Mucosa of descending colon (tissue), 3 donors: ENCODE data around the gene MASP1. TPM values are rescaled to one million over a fixed set of nuclear protein-coding genes. Genes with fewer than 3 reads are reported as not detected.

Source experiments
- ATAC-seq: fragments of 200-7000 bp; cut with Tn5 transposase; one replicate; pipeline ENCODE4 v1.9.1; 2020; ENCODE audit warnings: mild to moderate bottlenecking, moderate library complexity
- DNase-seq, 3 donors: peaks; one replicate each; pipeline ENCODE4 v3.0.0-alpha.2; 2020
- H3K36me3 ChIP-seq: fragments of 200-600 bp; one replicate; pipeline ENCODE4 v1.8.0; 2021; ENCODE audit warnings: low read depth, mild to moderate bottlenecking
- H3K4me1 ChIP-seq: fragments of 200-600 bp; one replicate; pipeline ENCODE4 v1.8.0; 2021; ENCODE audit warnings: low read depth, mild to moderate bottlenecking
- H3K4me3 ChIP-seq: fragments of 200-600 bp; one replicate; pipeline ENCODE4 v1.8.0; 2021; ENCODE audit warnings: mild to moderate bottlenecking
- H3K9me3 ChIP-seq: fragments of 200-600 bp; one replicate; pipeline ENCODE4 v1.8.0; 2021; ENCODE audit warnings: mild to moderate bottlenecking
- CTCF ChIP-seq: fragments of 200-600 bp; IDR thresholded peaks from one replicate; pipeline ENCODE4 v1.8.0; 2022; ENCODE audit warnings: antibody characterized with exemption, mild to moderate bottlenecking
- intact Hi-C, 2 donors: fragments of 100-400 bp; cut with DNase I in 1 of 2; cut with micrococcal nuclease in 1 of 2; formaldehyde crosslinking; loops; one replicate each; pipeline versions ENCODE4 v1.11.0 to v1.11.1; 2022; cut with DNase I, micrococcal nuclease
- total RNA-seq, 3 donors: library from RNA; stranded (reverse); fragmentation: NEBNext Ultra II Directional in 2 of 3; extraction: Animal tissue kit (Norgen Biotek cat#: 25700) in 2 of 3; gene quantifications; one replicate each; pipeline versions ENCODE4 v1.2.1 to v1.2.4, GENCODE V29; 2021 to 2023
- donor health status: DM: no; HTN: no; CAD: no; lungs with moderate emphysema.
- donor health status: DM: no; HTN: no; CAD: no.
- donor health status: DM: no; HTN: yes; CAD: no.

The MASP1 gene
- total RNA-seq, 3 donors from 2014 or later: 4.5 to 70.1 (median 9.7) TPM

- Histone ChIP-seq H3K4me3 (no peak overlapping the region), H3K9me3 (no peaks in the 10 kb centered on the region), H3K36me3 (no peaks in the 10 kb centered on the region), H3K4me1 (no peaks in the 10 kb centered on the region)
- TF ChIP-seq CTCF: no peak
- ATAC-seq: no peak
- intact Hi-C loops: loop anchor here in 1 of 2 donors (5.0 kb wide), 1 partner anchor 454 kb away; no protein-coding TSS in a partner anchor
- no peak for DNase-seq
Measured at GRCh38 chr3:187223799-187224198, 67.7 kb downstream of the MASP1 start.

- H3K4me1 ChIP-seq: no peaks in the 10 kb centered on the region
- no peaks in the 10 kb centered on the region for H3K36me3 ChIP-seq
- H3K9me3 ChIP-seq: no peaks in the 10 kb centered on the region
- no peak for ATAC-seq
- no peak overlapping the region for H3K4me3 ChIP-seq
- intact Hi-C loops: loop anchor here in 1 of 2 donors (5.0 kb wide), 1 partner anchor 454 kb away; no protein-coding TSS in a partner anchor
- DNase-seq: no peak
- no peak for TF ChIP-seq CTCF
Measured at GRCh38 chr3:187222801-187223200, 68.7 kb downstream of the MASP1 start.

GRCh38 chr3:187215460-187215859 is 76.1 kb downstream of the MASP1 start:
- H3K4me3 ChIP-seq: no peak overlapping the region
- no peaks in the 10 kb centered on the region for H3K9me3 ChIP-seq
- DNase-seq (no peak), ATAC-seq (no peak)
- TF ChIP-seq CTCF: no peak
- no peaks in the 10 kb centered on the region for H3K4me1 ChIP-seq
- intact Hi-C loops: no loop called here
- H3K36me3 ChIP-seq: no peaks in the 10 kb centered on the region

GRCh38 chr3:187213616-187214015 is 77.9 kb downstream of the MASP1 start:
- TF ChIP-seq CTCF: no peak
- H3K4me1 ChIP-seq: no peaks in the 10 kb centered on the region
- intact Hi-C loops: no loop called here

GRCh38 chr3:187212705-187213104 is 78.8 kb downstream of the MASP1 start:
- H3K36me3 ChIP-seq: no peaks in the 10 kb centered on the region
- no peak for TF ChIP-seq CTCF
- ATAC-seq: no peak

More at GRCh38 chr3:187213616-187214015, 77.9 kb downstream of the MASP1 start:
- Histone ChIP-seq H3K4me3 (no peak overlapping the region), H3K9me3 (no peaks in the 10 kb centered on the region), H3K36me3 (no peaks in the 10 kb centered on the region)
- no peak for ATAC-seq
- no peak for DNase-seq

GRCh38 chr3:187212196-187212545 is 79.4 kb downstream of the MASP1 start:
- no peaks in the 10 kb centered on the region for H3K9me3 ChIP-seq
- intact Hi-C loops: no loop called here
- ATAC-seq (no peak), DNase-seq (no peak)
- no peaks in the 10 kb centered on the region for H3K36me3 ChIP-seq
- no peaks in the 10 kb centered on the region for H3K4me1 ChIP-seq
- no peak overlapping the region for H3K4me3 ChIP-seq
- TF ChIP-seq CTCF: no peak

More at GRCh38 chr3:187212705-187213104, 78.8 kb downstream of the MASP1 start:
- Histone ChIP-seq H3K4me1 (no peaks in the 10 kb centered on the region), H3K4me3 (no peak overlapping the region), H3K9me3 (no peaks in the 10 kb centered on the region)
- no peak for DNase-seq
- intact Hi-C loops: no loop called here
